Left kidney (tissue), 8 donors: Measurements from ENCODE around the gene NAA40. TPM values are rescaled to one million over a fixed set of nuclear protein-coding genes. Genes with fewer than 3 reads are reported as not detected.

Experiments used
- DNase-seq: peaks from one replicate; pipeline ENCODE4 v3.0.0-alpha.2; 2013
- long read RNA-seq, 8 donors: transcript quantifications; one replicate each; lab custom pipeline, GENCODE V29; 2026
- polyA plus RNA-seq: library from polyadenylated mRNA; unstranded; fragments of 120-200 nt; gene quantifications from one replicate; pipeline ENCODE4 v1.2.1, GENCODE V29; 2013; ENCODE audit not compliant: insufficient read length

The NAA40 gene
- polyA plus RNA-seq, result 45.7 TPM
- long read RNA-seq, donor 1, full-length matches to known transcripts, result 17 of 17 reads
- long read RNA-seq, donor 1, partial matches to known transcripts, result 0 of 17 reads
- long read RNA-seq, donor 1, other reads (novel, unspliced or antisense), result 0 of 17 reads
- long read RNA-seq, donor 2, full-length matches to known transcripts, result 11 of 11 reads
- long read RNA-seq, donor 2, partial matches to known transcripts, result 0 of 11 reads
- long read RNA-seq, donor 2, other reads (novel, unspliced or antisense), result 0 of 11 reads
- long read RNA-seq, donor 3, full-length matches to known transcripts, result 9 of 14 reads
- long read RNA-seq, donor 3, partial matches to known transcripts, result 5 of 14 reads
- long read RNA-seq, donor 3, other reads (novel, unspliced or antisense), result 0 of 14 reads
- long read RNA-seq, donor 4, result 0 reads
- long read RNA-seq, donor 5, full-length matches to known transcripts, result 13 of 13 reads
- long read RNA-seq, donor 5, partial matches to known transcripts, result 0 of 13 reads
- long read RNA-seq, donor 5, other reads (novel, unspliced or antisense), result 0 of 13 reads
- long read RNA-seq, donor 6, transcript NAA40-202 (8 exons, 3,664 nt), result major isoform, 7 of 9 reads
- long read RNA-seq, donor 6, partial matches to known transcripts, result 0 of 9 reads
- long read RNA-seq, donor 6, other reads (novel, unspliced or antisense), result 0 of 9 reads
- long read RNA-seq, donor 7, full-length matches to known transcripts, result 12 of 12 reads
- long read RNA-seq, donor 7, partial matches to known transcripts, result 0 of 12 reads
- long read RNA-seq, donor 7, other reads (novel, unspliced or antisense), result 0 of 12 reads
- long read RNA-seq, donor 8, full-length matches to known transcripts, result 4 of 4 reads
- long read RNA-seq, donor 8, partial matches to known transcripts, result 0 of 4 reads
- long read RNA-seq, donor 8, other reads (novel, unspliced or antisense), result 0 of 4 reads

DNA sequence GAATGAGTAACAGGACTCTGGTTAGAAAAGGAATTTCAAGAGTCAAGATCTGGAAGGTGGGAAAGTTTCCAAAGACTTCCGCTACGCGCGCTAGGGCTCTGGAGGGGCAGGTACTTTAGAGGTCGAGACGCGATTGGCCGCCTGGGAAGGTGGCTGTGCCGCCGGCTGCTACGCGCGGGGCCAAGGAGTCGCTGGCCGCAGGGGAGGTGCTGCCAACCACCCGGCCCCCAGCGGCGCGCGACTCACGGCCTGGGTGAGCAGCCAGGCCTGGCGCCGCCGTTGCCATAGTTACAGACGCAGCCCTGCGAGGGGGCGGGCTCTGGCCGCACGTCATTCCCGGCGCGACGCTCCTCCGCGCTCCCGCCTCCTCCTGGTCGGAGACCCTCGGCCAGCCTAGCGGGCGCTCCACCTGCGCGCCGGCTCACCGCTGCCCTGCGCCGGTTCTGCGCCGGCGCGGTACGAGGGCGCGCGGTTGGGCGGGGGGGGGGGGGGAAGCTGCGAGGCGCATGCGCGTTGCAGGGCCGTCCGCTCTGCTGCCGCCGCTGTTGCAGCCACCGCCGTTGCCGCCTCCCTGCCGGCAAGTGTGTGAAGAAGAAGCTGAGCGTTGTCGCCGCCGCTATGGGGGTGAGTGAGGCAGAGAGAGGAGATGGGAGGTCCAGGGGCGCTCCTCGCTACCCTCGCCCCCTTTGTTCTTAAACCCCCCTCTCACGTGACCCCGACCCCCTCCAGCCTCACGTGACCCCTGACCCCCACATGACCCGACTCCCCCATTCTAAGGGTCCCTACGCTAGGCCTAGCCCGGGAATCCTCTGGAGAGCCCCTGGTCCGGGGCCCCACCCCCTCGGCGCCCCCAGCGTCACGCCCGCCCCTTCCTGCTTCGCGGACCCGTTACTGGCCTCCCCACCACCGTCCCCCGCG, at the start of gene NAA40:
NAA40 (plus strand) TSS at position 524 of the 918 bp plus-strand sequence; CDS start at position 619, 95 bp downstream.
- DNase-seq, result peak; percentile 94

DNA sequence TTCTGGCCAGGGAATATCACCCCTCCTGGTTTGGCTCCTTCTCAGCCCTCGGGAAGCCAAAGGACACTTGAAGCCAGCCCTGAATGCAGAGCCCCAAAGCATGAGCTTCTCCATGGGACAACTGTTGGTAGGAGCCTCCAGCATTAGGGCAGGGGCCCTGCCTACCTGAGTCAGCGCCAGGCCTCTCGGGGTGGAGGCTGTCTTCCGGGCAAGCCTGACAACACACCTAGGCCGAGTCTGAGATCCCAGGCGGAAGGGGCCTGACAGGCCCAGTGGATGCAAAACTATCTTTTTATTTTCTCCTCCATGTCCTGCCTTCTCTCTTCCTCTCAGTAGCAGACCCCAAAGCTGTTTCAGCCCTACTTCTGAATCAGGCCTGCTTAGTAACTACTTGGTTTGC, 49.5 kb upstream of the NAA40 start:
- DNase-seq, result no peak

DNA sequence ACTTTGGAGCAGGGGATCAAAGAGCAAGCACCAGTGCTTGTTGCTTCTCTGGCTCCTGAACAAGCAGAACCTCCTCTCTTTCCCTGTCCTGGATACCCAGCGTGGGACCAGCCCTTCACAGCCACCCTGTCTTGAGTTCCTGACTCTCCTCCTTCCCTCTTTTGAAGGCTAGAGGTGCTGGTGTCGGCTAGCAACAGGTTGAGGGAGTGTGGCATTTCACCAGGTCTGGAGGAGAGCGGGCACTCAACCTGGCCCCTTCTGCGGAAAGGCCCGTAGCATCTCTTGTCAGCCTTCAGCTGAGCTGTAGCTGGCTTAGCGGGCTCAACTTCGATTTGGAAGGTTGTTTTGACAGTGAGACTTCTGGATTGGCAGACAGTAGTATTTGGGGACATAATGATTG, 48.4 kb upstream of the NAA40 start:
- no peak for DNase-seq

DNA sequence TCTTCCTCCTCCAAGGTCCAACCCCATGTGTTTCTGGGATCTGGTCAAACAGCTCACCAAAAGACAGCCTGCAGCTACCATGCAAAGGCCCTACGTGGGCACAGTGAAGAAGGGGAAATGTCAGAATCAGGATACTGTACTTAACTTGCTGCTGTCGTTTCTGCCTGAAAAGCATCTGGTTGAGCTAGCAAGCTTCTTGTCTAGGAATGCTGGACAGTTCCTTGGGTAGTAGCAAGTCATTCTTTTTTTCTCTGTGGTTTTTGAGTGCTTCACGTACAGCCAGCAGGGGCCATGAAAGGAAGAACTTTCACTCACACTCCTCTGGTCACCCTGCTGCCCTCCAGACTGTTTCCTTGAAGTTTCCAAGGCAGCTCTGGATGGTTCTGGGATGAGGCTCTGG, 46.6 kb upstream of the NAA40 start:
- DNase-seq, result no peak

DNA sequence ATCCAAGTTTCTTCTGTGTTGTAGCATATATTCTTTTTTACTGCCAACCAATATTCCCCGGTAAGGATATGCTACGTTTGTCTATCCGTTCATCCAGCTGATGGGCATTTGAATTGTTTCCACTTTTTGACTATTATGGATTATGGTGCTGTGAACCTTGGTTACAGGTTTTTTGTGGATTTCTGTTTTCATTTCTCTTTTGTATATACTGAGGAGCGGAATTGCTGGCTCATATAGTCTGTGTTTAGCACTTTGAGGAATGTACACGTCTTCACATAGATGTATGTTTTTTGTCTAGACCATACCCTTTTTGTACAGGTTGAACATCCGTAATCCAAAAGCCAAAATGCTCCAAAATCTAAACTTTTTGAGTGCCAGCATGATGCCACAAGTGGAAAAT, 45.4 kb upstream of the NAA40 start:
- no peak for DNase-seq

DNA sequence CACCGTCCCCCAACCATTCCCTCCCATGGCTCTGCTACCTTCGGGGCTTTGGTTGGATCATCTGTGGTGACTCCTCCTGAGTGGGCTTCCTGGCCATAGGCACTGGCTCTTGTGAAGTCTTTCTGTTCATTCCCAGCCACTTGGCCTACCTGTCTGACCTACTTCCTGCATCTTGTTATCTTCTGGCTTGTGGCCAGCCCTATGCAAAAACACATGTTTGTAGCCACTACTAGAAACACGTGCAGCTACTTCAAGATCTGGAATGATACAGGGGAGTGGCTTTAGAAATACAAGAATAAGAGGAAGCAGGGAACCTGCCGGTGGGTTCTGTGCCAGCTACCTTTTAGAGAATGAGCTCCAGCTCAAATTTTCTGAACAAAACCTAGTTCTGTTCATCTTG, 42.7 kb upstream of the NAA40 start:
- DNase-seq, result no peak

DNA sequence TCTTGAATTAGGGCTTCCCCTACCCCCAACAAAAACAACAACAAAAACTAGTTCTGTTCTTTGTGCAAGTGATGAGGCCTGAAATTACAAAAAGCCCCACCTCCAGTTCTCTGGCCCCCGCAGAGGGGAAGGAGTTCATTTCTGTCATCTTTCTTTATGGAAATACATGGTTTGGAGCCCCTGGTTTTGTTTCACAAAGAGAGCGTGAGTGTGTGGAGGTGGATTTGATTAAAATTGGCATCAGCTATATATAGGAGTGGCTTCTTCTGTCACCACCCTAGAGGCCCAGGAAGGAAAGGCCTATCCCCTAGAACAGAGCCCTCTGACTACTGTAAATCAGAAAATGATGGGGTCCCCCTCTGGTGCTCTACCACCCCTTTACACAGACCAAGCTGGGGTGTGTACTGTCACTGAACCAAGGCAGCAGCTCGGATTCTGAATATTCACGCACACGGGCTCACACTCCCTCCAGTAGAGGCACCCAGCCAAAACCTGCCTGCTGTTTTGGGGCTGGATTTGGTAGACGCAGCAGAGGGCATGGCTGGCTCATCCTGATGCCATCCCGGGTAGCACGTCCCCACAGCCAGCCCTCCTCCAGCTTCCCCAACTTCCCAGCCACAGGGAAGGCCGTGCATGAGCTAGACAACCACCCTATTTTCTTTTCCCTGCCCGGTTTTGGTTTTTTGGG, 41.2 kb upstream of the NAA40 start:
- no peak for DNase-seq

DNA sequence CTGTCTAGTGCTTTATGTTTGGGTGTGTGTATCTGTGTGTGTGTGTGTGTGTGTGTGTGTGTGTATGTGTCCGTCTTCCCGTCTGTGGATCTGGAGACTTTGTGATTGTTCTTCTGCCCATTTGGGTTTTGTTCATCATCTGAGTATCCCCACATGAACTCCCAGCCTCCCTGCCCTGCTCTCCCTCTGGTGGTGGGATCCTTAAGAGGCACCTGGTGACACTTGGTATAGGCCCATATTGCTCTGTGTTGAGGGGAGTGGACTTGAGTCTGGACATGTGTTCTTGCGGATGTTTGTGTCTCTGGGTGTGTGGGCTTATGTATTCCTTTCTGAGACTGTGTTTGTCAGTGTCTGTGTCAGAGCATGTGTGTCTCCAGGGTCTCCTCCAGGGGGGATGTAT, 37.1 kb upstream of the NAA40 start:
- no peak for DNase-seq

DNA sequence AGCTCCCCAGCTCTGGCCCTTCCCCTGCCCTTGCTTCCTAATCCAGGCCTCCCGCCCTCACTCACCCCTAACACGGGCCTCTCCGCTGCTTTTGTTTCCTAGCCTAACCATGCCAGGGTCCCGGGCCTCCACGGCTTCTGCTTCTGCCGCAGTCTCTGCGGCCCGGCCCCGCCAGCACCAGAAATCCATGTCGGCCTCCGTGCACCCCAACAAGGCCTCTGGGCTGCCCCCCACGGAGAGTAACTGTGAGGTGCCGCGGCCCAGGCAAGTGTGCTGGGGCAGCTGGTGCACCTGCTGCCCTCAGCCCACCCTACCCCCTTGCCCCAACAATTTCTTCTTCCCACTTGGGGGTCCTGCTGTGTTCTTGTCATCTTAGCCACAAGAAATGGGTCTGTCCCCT, 34.9 kb upstream of the NAA40 start:
- DNase-seq, result no peak

DNA sequence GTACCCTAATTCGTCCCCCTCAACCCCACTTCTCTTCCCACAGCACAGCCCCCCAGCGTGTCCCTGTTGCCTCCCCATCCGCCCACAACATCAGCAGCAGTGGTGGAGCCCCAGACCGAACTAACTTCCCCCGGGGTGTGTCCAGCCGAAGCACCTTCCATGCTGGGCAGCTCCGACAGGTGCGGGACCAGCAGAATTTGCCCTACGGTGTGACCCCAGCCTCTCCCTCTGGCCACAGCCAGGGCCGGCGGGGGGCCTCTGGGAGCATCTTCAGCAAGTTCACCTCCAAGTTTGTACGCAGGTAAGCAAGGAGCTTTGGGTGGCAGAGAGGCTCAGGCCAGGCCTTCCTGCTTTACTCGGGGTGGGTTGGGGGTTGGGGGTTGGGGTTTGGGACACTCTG, 34.1 kb upstream of the NAA40 start:
- DNase-seq, result no peak

DNA sequence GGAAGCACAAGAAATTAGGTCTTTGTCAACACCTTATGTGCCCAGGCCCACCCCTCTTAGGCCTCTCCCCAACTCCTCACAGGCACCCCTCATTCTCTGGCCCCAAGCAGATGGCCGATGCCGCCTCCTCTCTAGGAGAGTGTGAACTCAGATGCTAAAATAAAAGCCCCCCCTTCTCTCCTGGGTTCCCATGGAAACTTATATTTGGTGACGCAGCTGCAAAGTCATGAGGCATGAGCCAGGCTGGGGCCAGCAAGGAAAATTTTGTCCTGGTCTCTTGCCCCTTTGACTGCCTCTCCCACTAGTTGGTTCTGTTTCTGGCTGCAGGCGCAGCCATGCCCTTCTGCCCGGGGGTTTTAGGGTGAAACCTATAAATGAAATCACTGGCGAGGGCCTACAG, 33.6 kb upstream of the NAA40 start:
- no peak for DNase-seq

DNA sequence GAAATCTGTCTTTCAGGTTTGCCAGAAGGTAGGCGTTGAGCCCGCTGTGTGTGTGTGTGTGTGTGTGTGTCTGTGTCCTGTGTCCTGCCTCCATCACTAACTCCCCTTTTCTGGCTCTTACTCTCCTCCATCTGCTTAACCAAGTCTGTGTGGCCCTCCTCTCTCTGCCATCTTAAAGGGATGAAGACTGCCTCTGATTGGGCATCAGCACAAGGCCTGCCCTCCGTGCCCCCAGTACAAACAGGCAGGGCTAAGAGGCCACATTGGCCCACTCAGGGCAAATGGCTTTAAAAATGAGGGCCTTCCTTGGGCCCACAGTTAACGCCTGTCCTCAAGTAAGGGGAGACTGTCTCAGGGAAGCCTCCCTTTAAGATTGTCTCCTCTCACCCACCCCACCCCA, 32.7 kb upstream of the NAA40 start:
- DNase-seq, result no peak

DNA sequence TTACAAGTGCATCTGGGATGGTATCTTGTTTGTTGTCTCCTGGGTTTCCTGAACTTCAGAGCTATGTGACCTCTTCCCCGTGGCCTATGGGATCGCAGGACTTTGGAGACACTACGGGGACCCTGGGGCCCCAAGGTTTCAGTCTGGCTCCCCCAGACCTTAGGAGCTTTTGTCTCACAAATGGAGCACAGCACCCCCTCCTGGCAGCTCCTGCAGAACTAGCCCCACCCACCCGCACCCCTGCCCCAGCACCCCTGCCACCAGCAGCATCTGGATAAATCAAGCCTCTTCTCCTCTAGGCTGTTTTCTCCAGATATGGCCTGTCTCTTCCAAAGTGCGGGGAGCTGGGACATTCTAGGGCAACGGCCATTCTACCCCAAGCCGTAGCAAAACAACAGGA, 32.2 kb upstream of the NAA40 start:
- DNase-seq, result no peak

DNA sequence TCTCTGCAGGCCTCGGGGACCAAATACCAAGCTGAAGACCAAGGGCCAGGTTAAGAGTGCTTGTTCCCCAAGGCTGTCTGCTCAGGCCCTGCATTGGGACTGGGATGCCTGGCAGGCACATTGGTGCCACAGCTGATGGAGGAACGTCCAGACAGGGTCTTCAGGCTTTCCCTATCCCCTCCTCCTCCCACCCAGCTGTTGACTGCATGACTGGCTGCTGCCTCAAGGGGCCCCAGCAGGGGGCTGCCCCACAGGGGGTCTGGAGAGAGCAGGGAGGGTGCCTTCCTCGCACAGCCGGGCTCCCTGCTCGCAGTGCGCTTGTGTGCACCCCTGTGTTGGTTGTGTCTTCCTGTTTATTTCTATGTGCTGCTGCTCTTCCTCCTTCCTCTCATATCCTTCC, 31.7 kb upstream of the NAA40 start:
- DNase-seq, result no peak

DNA sequence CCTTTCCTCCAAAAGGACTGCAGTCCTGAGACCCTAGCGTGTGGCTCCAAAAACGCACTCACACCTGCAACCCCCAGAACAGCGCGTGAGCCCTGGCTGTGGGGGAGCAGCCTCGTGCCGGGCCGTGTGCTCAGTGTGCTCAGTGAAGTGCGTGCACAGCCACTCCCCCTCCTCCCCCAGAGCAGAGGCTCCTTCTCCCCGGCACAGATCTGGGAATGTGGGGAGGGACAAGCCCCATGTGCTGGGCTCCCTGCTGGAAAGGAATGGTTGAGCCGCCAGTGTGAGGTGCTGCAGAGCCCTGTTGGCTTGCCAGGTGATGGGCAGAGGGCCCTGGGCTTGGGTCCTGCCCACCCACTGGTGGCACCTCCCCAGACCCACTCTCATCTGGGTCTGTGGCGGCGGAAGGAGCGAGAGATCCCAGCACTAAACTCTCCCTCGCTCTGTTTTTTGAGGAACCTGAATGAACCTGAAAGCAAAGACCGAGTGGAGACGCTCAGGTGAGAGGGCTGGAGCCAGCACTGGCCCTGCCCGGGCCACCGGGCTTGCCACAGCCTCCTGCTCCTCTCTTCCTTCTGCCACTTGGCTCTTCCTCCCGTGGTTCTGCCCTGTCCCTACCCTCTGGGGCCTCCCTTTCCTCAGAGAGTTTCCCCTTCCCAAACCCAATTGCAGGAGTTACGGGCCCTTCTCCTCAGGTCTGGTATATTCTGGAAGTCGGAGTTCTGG, 30.8 kb upstream of the NAA40 start:
- DNase-seq, result no peak

DNA sequence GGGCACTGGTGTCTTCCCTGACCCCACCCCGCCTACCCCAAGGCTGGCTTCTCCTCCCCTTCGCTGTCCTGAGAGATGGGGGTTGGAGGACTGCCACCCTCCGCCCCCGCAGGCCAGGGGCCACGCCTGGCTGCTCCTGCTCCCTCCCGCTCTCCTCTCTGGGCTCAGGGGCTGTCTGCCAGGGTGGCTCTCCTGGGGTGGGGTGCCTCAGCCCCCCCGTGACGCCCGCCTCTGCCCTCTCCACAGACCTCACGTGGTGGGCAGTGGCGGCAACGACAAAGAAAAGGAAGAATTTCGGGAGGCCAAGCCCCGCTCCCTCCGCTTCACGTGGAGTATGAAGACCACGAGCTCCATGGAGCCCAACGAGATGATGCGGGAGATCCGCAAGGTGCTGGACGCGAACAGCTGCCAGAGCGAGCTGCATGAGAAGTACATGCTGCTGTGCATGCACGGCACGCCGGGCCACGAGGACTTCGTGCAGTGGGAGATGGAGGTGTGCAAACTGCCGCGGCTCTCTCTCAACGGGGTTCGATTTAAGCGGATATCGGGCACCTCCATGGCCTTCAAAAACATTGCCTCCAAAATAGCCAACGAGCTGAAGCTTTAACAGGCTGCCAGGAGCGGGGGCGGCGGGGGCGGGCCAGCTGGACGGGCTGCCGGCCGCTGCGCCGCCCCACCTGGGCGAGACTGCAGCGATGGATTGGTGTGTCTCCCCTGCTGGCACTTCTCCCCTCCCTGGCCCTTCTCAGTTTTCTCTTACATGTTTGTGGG, 30.0 kb upstream of the NAA40 start:
- DNase-seq, result no peak

DNA sequence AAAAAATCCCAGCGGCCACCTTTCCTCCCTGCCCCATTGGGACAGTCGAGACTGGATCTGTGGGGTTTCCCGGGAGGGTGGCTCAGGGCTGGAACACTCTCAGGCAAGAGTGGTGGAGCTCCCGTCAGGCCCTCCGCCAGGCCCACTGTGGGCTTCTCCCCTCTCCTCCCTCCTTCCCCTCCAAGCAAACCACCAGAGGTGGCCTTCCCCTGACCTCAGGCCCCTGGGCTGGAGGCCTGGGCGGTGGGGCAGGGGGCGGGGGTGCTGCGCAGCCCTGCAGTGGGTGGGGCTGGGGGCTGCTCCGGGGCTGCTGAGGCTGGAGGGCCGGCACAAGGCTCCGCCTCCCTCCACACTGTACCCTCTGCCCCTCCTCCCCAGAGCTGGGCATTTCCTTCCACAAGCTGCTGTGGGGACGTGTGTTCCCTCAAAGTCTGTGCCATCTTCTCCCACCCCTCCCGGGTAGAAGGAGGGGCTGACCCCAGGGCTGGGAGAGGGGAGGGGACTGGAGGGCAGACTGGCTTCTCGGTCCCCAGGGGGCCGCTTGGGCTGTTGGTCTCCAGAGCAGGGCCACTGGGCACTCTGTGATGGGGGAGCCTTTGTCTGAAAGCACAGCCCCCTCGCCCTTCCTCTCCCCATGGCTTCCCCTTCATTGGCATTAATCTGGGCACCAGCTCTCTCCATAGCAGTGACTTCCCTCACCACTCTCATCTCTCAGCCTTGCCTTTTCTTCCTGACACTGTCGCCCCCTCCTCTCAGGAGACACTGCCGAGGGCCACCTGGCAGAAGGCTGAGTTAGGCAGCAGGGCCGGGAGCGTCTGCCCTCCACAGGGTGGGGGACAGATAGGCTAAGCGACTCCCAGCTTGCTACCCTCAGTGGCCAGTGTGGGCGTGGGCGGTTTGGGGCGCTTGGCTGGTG, 29.0 kb upstream of the NAA40 start:
- DNase-seq, result no peak

DNA sequence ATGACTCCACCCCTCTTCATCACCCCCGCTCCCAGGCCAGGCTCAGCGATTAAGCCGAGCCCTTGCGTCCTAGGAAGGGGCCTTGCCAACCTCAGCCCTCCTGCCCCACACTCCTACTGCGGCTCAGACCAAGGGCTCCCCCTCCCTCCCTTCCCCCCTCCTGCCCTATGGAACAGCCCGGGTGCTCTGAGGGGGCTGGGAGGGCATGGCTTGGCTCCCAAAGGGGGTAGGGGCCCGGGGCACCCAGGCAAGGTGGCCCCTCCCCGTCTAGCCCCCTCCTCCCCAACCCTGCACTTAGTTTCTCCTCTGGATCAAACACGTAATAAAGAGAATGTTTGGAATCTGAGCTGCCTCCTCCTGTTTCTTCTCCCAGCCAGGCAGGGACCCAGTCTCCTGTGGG, 28.1 kb upstream of the NAA40 start:
- no peak for DNase-seq

DNA sequence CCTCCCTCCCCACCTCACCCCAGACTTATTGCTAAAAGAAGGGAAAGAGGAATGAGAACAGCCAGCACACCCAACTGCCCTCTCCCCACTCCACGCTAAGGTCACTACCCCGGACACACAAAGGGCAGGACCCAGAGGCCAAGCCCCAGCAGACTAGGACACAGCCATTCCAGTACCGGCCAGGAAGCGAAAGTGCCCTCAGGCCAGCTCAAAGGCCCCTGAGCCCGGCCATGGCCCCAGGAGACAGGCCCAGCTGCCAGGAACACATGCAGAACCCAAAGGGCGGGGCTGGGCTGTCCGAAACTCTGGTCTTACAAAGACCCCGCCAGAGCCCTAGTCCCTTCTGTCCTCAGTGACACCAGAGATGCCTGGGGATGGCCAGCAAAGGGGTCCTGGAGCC, 27.4 kb upstream of the NAA40 start:
- DNase-seq, result no peak
